ENCODE data around the gene DUSP10. TPM values are rescaled to one million over a fixed set of nuclear protein-coding genes. Genes with fewer than 3 reads are reported as not detected.

The DUSP10 gene
- total RNA-seq, 1 experiment from 2014 or later, result 6.2 TPM

GRCh38 chr1:221742555-221743415 lies 896 bp upstream of the DUSP10 start:
- CTCF ChIA-PET, result interaction anchor here (0.5 to 2.6 kb wide), 15 partner anchors 127 to 713 kb away, joined by 3 to 11 read pairs (median 5); no protein-coding TSS in a partner anchor
- TF ChIP-seq EZH2 (IDR thresholded peaks at IDR 0.05; ENCODE audit: low read length, unreplicated experiment) (no peak), EZH2phosphoT487 (IDR thresholded peaks at IDR 0.05; ENCODE audit: borderline replicate concordance, low read length) (no peak), CTCF (conservative IDR thresholded peaks at IDR 0.05; ENCODE audit: low read depth, low read length) (peak; percentile 38)
- intact Hi-C loops (cut with micrococcal nuclease), result loop anchor here (1.0 to 5.0 kb wide), 13 partner anchors 80 to 713 kb away; no protein-coding TSS in a partner anchor

GRCh38 chr1:221740993-221741702 lies 741 bp downstream of the DUSP10 start:
- CTCF ChIA-PET, result interaction anchor here (0.5 to 2.6 kb wide), 8 partner anchors 146 to 430 kb away, joined by 3 to 11 read pairs (median 4); no protein-coding TSS in a partner anchor
- Histone ChIP-seq H3K9me2 (replicated peaks; ENCODE audit: low read length) (no peaks in the 10 kb centered on the region), H3K4me2 (ENCODE audit: low read length) (peak overlapping the region; percentile 83), H3K9me3 (ENCODE audit: low read length) (no peaks in the 10 kb centered on the region), H3K27me3 (ENCODE audit: low read length) (no peaks in the 10 kb centered on the region), H3F3A (ENCODE audit: low read length, unreplicated experiment) (no peaks in the 10 kb centered on the region), H3K36me3 (ENCODE audit: low read depth, low read length) (no peaks in the 10 kb centered on the region), H2AFZ (ENCODE audit: low read length) (peak overlapping the region; percentile 91), H3K4me1 (ENCODE audit: insufficient read depth, low read length) (peaks cover 15% of the 10 kb centered on the region), H3K4me3 (ENCODE audit: low read length) (peak overlapping the region; percentile 89), H4K20me1 (ENCODE audit: low read length) (no peaks in the 10 kb centered on the region), H3K79me2 (ENCODE audit: low read length) (0 out of 2 replicates have a peak, but pooled peaks cover 5% of the 10 kb centered on the region), H3K27ac (ENCODE audit: low read length) (peak overlapping the region; percentile 35), H3K9ac (ENCODE audit: low read length) (peak overlapping the region; percentile 61)
- POLR2A ChIA-PET (ENCODE audit: unreplicated experiment), result interaction anchor here (0.6 to 1.2 kb wide), 4 partner anchors 61 to 396 kb away, joined by 3 to 9 read pairs (median 4); no protein-coding TSS in a partner anchor
- BruUV-seq (replicated peaks), result no TSS peak
- peak; percentile 27 for DNase-seq
- TF ChIP-seq CTCF (conservative IDR thresholded peaks at IDR 0.05; ENCODE audit: low read depth, low read length) (no peak), EZH2phosphoT487 (IDR thresholded peaks at IDR 0.05; ENCODE audit: borderline replicate concordance, low read length) (no peak), EZH2 (IDR thresholded peaks at IDR 0.05; ENCODE audit: low read length, unreplicated experiment) (no peak)
- peak; percentile 2 for ATAC-seq
- intact Hi-C loops (cut with micrococcal nuclease), result loop anchor here (2.0 to 5.0 kb wide), 4 partner anchors 22 to 366 kb away; no protein-coding TSS in a partner anchor

More at GRCh38 chr1:221742555-221743415, 896 bp upstream of the DUSP10 start:
- BruUV-seq (replicated peaks), result TSS peak; percentile 67
- Histone ChIP-seq H3K9me2 (replicated peaks; ENCODE audit: low read length) (no peaks in the 10 kb centered on the region), H3K36me3 (ENCODE audit: low read depth, low read length) (no peaks in the 10 kb centered on the region), H3K4me2 (ENCODE audit: low read length) (peak overlapping the region; percentile 93), H3K27me3 (ENCODE audit: low read length) (no peaks in the 10 kb centered on the region), H3F3A (ENCODE audit: low read length, unreplicated experiment) (no peaks in the 10 kb centered on the region), H4K20me1 (ENCODE audit: low read length) (no peaks in the 10 kb centered on the region), H2AFZ (ENCODE audit: low read length) (peak overlapping the region; percentile 98), H3K9me3 (ENCODE audit: low read length) (no peaks in the 10 kb centered on the region), H3K79me2 (ENCODE audit: low read length) (0 out of 2 replicates have a peak, but pooled peaks cover 5% of the 10 kb centered on the region), H3K9ac (ENCODE audit: low read length) (peak overlapping the region; percentile 74), H3K27ac (ENCODE audit: low read length) (peak overlapping the region; percentile 85), H3K4me1 (ENCODE audit: insufficient read depth, low read length) (peaks cover 15% of the 10 kb centered on the region), H3K4me3 (ENCODE audit: low read length) (peak overlapping the region; percentile 89)
- POLR2A ChIA-PET (ENCODE audit: unreplicated experiment), result interaction anchor here (0.6 to 1.2 kb wide), 5 partner anchors 59 to 428 kb away, joined by 3 to 6 read pairs (median 3); no protein-coding TSS in a partner anchor
- ATAC-seq, result peak; percentile 64
- DNase-seq, result peak; percentile 77

All from PC-3 (cell line).